ENCODE results near the gene PTPN14.

The PTPN14 gene

GRCh38 chr1:214568328-214568727 is 16.9 kb upstream of the PTPN14 start:
- DNase-seq (ENCODE audit: low read depth): peak; percentile 37

GRCh38 chr1:214567481-214567980 is 16.1 kb upstream of the PTPN14 start:
- DNase-seq (ENCODE audit: low read depth): no peak

- peak; percentile 90 for DNase-seq (ENCODE audit: low read depth)
Measured at GRCh38 chr1:214566158-214567104, 15.0 kb upstream of the PTPN14 start.

GRCh38 chr1:214565310-214565709 is 13.9 kb upstream of the PTPN14 start:
- DNase-seq (ENCODE audit: low read depth): no peak

GRCh38 chr1:214563881-214564280 is 12.5 kb upstream of the PTPN14 start:
- DNase-seq (ENCODE audit: low read depth): peak; percentile 64

- peak; percentile 65 for DNase-seq (ENCODE audit: low read depth)
Measured at GRCh38 chr1:214557952-214558735, 6.7 kb upstream of the PTPN14 start.

GRCh38 chr1:214553142-214553710 is 1.8 kb upstream of the PTPN14 start:
- no peak for DNase-seq (ENCODE audit: low read depth)

GRCh38 chr1:214552174-214552608 is 789 bp upstream of the PTPN14 start:
- DNase-seq (ENCODE audit: low read depth): peak; percentile 72

- no peak for DNase-seq (ENCODE audit: low read depth)
Measured at GRCh38 chr1:214550857-214551435, 456 bp downstream of the PTPN14 start.

- peak; percentile 36 for DNase-seq (ENCODE audit: low read depth)
Measured at GRCh38 chr1:214550013-214550856, 1.2 kb downstream of the PTPN14 start.

GRCh38 chr1:214549604-214550003 is 1.8 kb downstream of the PTPN14 start:
- no peak for DNase-seq (ENCODE audit: low read depth)

GRCh38 chr1:214548988-214549387 is 2.4 kb downstream of the PTPN14 start:
- peak; percentile 25 for DNase-seq (ENCODE audit: low read depth)

GRCh38 chr1:214548271-214548670 is 3.1 kb downstream of the PTPN14 start:
- no peak for DNase-seq (ENCODE audit: low read depth)

- DNase-seq (ENCODE audit: low read depth): no peak
Measured at GRCh38 chr1:214547747-214548146, 3.7 kb downstream of the PTPN14 start.

- DNase-seq (ENCODE audit: low read depth): no peak
Measured at GRCh38 chr1:214546886-214547641, 4.3 kb downstream of the PTPN14 start.

GRCh38 chr1:214546084-214546483 is 5.3 kb downstream of the PTPN14 start:
- DNase-seq (ENCODE audit: low read depth): no peak

GRCh38 chr1:214545293-214545692 is 6.1 kb downstream of the PTPN14 start:
- DNase-seq (ENCODE audit: low read depth): no peak

GRCh38 chr1:214544791-214545190 is 6.6 kb downstream of the PTPN14 start:
- DNase-seq (ENCODE audit: low read depth): no peak

- no peak for DNase-seq (ENCODE audit: low read depth)
Measured at GRCh38 chr1:214542275-214543199, 8.9 kb downstream of the PTPN14 start.
